ENCODE data around the gene ZNF334.

Gene ZNF334

DNA sequence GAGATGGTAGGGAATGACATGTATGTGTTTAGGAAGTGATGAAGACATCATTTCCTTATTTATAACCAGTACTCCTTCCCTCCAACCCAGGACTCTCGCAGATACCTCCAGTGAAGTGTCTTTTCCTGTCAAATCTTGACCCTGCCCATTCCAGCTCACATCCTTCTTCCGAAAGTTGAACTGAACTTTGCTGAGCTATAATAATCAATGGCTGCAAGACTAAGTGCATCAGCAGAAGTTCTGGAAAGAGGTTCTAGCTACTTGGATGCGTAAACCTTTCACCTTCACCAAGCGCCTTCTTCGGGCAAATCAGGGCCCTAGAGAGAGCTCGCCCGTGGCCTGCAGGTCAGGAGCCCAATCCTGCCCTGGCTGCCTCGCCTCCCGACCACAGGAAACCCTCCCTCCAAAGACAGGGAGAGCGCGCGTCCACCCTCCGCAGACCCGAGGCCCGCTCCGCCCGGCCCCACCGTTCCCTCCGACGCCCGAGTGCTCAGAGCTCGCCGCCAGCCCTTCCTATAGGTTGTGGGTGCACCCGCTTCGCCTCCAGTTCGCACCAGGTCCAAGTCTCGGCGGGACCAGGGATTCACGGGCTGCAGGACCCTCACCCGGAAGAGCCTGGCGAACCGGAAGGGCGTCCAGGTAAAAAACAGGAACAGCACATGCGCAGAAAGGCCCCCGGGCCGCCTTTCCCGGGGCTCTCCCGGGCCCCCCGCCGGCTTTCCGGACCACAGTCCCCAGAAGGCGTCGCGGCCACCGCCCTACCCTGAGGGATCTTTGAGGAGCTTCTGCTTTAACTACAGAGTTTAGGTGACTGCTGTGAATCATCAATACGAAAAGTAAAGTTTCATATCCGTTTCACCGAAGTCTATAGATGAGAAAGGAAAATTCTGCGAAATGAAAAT lies at the start of gene ZNF334:
TSS of gene ZNF334 (minus strand) at position 617 of the 902 bp plus-strand sequence. CDS start 1,457 bp downstream, outside the sequence.
- peak; percentile 8 for DNase-seq (ENCODE audit: low read depth)
- TF ChIP-seq CTCF (conservative IDR thresholded peaks at IDR 0.05; ENCODE audit: low read depth, low read length), result no peak
- peak within 1 kb of the TSS; percentile 76 for H3K4me3 ChIP-seq (ENCODE audit: low read length)

- H3K4me3 ChIP-seq (ENCODE audit: low read length), result peak overlapping the region; percentile 42
- peak; percentile 91 for TF ChIP-seq CTCF (conservative IDR thresholded peaks at IDR 0.05; ENCODE audit: low read depth, low read length)
- DNase-seq (ENCODE audit: low read depth), result no peak
Measured at GRCh38 chr20:46562373-46563169, 49.2 kb upstream of the ZNF334 start.

DNA sequence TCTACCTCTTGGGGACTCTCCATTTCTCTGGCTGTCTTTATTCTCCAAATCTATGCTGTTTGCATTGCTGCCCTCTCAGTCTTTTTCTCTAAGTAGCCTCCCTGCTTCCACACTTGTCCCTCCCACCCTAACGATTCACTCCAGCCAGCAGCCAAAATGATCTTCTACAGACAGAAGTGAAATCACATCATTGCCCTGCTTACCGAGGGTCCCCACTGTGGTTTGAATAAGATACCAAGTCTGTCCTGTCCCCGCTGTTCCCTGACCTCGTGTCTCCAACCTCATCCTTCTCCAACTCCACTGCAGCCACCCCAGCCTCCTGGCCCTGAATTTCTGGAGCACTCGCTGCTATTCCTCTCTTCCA lies 48.6 kb upstream of the ZNF334 start:
- no peak for TF ChIP-seq CTCF (conservative IDR thresholded peaks at IDR 0.05; ENCODE audit: low read depth, low read length)
- peak overlapping the region; percentile 34 for H3K4me3 ChIP-seq (ENCODE audit: low read length)
- DNase-seq (ENCODE audit: low read depth), result no peak

GRCh38 chr20:46559685-46560440 lies 46.5 kb upstream of the ZNF334 start:
- peak; percentile 9 for TF ChIP-seq CTCF (conservative IDR thresholded peaks at IDR 0.05; ENCODE audit: low read depth, low read length)
- no peak for DNase-seq (ENCODE audit: low read depth)
- H3K4me3 ChIP-seq (ENCODE audit: low read length), result no peak overlapping the region

DNA sequence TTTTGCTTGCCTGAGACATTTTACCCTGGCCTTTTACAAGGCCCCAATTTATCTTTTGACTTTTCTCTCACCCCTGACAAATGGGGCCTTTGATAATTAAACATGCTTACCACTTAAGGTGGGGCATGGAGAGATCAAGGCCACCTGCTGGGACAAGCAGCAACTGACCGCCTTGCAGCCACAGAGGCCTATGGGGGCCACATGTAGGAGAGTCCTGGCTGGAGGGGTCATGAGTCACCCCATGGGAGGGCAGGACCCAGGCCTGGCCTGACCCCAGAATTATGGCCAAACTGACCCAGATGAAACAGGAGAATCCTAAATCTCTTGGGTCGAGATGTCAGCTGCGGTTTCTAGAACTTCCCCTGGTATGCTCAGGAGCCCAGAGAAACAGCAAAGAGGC lies 45.6 kb upstream of the ZNF334 start:
- DNase-seq (ENCODE audit: low read depth), result no peak
- no peak for TF ChIP-seq CTCF (conservative IDR thresholded peaks at IDR 0.05; ENCODE audit: low read depth, low read length)
- no peak overlapping the region for H3K4me3 ChIP-seq (ENCODE audit: low read length)

- no peak overlapping the region for H3K4me3 ChIP-seq (ENCODE audit: low read length)
- peak; percentile 55 for DNase-seq (ENCODE audit: low read depth)
- TF ChIP-seq CTCF (conservative IDR thresholded peaks at IDR 0.05; ENCODE audit: low read depth, low read length), result no peak
Measured at GRCh38 chr20:46558511-46558959, 45.2 kb upstream of the ZNF334 start.
